ENCODE data around the gene SNRPB. TPM values are rescaled to one million over a fixed set of nuclear protein-coding genes. Genes with fewer than 3 reads are reported as not detected.

SNRPB gene
- 10 to 100 TPM; 53.1 to 61.0 TPM for total RNA-seq

GRCh38 chr20:2470423-2471193 is at the start of gene SNRPB:
Gene SNRPB (minus strand): TSS chr20:2470789. CDS start chr20:2470690, 99 bp downstream.
- DNase-seq (peak; percentile 97 to 98 (median 98)), ATAC-seq (peak; percentile 99)
- Histone ChIP-seq H3K4me1 (peaks cover 23% of the 10 kb centered on the region), H3K36me3 (replicated peaks in 1 of 2; ENCODE audit: insufficient read depth in 1 of 2, low read depth in 2 of 2) (peaks cover 0 to 9% of the 10 kb centered on the region in 2 donors), H3K9me3 (no peaks in the 10 kb centered on the region), H3K4me3 (peak within 1 kb of the TSS; percentile 38 to 46), H3K27ac (peak within 1 kb of the TSS; percentile 79 to 90 (median 88)), H3K27me3 (no peaks in the 10 kb centered on the region)
- WGBS, 2 donors: 0 to 1% methylated on average over 21 to 53 of the region's 53 CpGs
- TF ChIP-seq POLR2A (IDR thresholded peaks at IDR 0.05): peak; percentile 75 to 96 (median 94)
- TF ChIP-seq, protein P1, sequence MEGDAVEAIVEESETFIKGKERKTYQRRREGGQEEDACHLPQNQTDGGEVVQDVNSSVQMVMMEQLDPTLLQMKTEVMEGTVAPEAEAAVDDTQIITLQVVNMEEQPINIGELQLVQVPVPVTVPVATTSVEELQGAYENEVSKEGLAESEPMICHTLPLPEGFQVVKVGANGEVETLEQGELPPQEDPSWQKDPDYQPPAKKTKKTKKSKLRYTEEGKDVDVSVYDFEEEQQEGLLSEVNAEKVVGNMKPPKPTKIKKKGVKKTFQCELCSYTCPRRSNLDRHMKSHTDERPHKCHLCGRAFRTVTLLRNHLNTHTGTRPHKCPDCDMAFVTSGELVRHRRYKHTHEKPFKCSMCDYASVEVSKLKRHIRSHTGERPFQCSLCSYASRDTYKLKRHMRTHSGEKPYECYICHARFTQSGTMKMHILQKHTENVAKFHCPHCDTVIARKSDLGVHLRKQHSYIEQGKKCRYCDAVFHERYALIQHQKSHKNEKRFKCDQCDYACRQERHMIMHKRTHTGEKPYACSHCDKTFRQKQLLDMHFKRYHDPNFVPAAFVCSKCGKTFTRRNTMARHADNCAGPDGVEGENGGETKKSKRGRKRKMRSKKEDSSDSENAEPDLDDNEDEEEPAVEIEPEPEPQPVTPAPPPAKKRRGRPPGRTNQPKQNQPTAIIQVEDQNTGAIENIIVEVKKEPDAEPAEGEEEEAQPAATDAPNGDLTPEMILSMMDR (IDR thresholded peaks at IDR 0.05): peak in 2 of 7 experiments; percentile 4 to 10
- intact Hi-C loops (cut with DNase I): loop anchor here (10.0 kb wide), 1 partner anchor 364 kb away; no protein-coding TSS in a partner anchor

DNA sequence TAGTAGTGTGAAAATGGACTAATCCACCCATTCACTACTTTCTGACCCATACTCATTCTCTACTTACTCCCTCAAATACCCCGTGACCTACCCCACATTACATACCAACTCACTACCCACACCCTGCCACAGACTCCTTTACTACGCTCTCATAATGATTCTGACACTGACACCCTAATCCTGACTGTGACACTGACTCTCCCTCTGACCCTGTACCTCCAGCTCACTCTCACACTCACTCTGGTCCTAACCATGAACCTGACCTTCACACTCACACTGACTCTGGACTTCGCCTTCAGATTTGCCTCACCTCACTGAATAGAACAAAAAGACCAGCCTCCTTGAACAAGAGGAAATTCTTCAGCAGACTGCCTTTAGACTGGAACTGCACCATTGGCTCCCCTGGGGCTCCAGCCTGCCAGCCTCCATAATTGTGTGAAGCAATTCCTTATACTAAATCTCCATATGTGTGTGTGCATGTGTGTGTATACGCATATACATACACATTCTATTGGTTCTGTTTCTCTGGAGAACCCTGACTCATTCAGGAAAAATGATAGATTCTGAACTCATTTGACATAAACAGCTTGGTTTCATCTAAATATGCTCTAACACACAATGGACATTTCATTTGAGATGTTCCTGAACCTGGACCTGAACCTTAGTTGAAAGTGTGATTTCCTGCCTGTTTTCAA is 48.7 kb upstream of the SNRPB start:
- Histone ChIP-seq H3K4me3 (no peak overlapping the region), H3K4me1 (peaks cover 6% of the 10 kb centered on the region), H3K36me3 (replicated peaks in 1 of 2; ENCODE audit: insufficient read depth in 1 of 2, low read depth in 2 of 2) (no peaks in the 10 kb centered on the region), H3K27me3 (no peaks in the 10 kb centered on the region), H3K9me3 (no peaks in the 10 kb centered on the region), H3K27ac (no peak overlapping the region)
- WGBS, 2 donors: 89 to 93% methylated on average over 4 of the region's 4 CpGs
- no peak for ATAC-seq
- TF ChIP-seq POLR2A (IDR thresholded peaks at IDR 0.05): no peak
- intact Hi-C loops (cut with DNase I): no loop called here
- no peak for DNase-seq

DNA sequence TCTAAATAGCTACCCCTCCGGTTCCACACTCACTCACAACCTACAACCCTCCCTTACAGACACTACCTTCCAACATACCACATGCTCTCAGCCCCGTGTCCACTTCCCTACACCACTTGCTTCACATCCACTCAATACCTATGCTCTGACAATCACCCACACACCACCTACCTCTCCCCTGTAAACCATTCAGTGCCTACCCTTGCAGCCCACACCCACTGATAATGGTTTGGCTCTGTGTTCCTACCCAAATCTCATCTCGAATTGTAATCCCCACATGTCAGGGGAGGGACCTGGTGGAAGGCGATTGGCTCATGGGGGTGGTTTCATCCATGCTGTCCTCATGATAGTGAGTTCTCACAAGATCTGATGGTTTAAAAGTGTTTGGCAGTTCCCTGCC is 48.0 kb upstream of the SNRPB start:
- intact Hi-C loops (cut with DNase I): no loop called here
- no peaks in the 10 kb centered on the region for H3K9me3 ChIP-seq
- DNase-seq (no peak), ATAC-seq (no peak)
- 62 to 64% methylated on average over 4 of the region's 4 CpGs for WGBS, 2 donors
- no peaks in the 10 kb centered on the region for H3K4me1 ChIP-seq
- H3K27me3 ChIP-seq: no peaks in the 10 kb centered on the region
- no peaks in the 10 kb centered on the region for H3K36me3 ChIP-seq (replicated peaks in 1 of 2; ENCODE audit: insufficient read depth in 1 of 2, low read depth in 2 of 2)
- TF ChIP-seq, protein P1 (IDR thresholded peaks at IDR 0.05): no peak
- TF ChIP-seq POLR2A (IDR thresholded peaks at IDR 0.05): no peak
- no peak overlapping the region for H3K27ac ChIP-seq
- H3K4me3 ChIP-seq: no peak overlapping the region

DNA sequence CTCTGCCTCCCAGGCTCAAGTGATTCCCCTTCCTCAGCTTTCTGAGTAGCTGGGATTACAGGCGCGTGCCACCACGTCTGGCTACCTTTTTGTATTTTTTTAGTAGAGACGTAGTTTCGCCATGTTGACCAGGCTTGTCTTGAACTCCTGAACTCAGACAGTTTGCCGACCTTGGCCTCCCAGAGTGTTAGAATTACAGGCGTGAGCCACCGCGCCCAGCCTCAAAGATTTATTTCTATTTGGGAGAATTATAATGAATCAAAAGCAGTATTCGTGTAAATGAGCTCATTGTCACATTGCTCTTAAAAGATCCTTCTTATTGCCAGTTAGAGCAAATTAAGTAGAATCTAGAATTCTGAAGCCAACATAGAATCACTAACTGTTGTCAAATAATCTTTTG is 47.5 kb upstream of the SNRPB start:
- Histone ChIP-seq H3K27me3 (no peaks in the 10 kb centered on the region), H3K4me1 (no peaks in the 10 kb centered on the region), H3K36me3 (replicated peaks in 1 of 2; ENCODE audit: insufficient read depth in 1 of 2, low read depth in 2 of 2) (no peaks in the 10 kb centered on the region), H3K4me3 (no peak overlapping the region), H3K9me3 (no peaks in the 10 kb centered on the region), H3K27ac (no peak overlapping the region)
- TF ChIP-seq, protein P1 (IDR thresholded peaks at IDR 0.05): no peak
- TF ChIP-seq POLR2A (IDR thresholded peaks at IDR 0.05): no peak
- WGBS, 2 donors: 72% methylated on average over 10 of the region's 10 CpGs
- ATAC-seq: no peak
- DNase-seq: no peak
- intact Hi-C loops (cut with DNase I): no loop called here

DNA sequence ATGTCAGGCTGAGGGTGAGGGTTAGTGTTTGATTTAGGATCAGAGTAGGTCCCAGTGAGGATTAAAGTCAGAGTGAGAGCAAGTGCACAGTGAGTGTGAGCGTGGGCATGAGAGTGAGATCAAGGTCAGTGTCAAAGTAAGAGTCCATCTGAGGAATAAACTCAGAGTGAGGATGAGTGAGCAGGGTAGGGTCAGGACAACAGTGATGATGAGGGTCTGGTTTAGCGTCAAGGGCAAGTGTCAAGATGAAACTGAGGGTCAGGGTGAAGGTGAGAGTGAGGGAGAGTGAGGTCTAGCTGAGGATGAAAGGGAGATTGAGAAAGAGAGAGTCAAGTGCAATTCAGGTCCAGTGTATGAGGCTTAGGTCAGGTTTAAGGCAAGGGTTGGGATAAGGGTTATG is 45.8 kb upstream of the SNRPB start:
- Histone ChIP-seq H3K4me1 (no peaks in the 10 kb centered on the region), H3K36me3 (replicated peaks in 1 of 2; ENCODE audit: insufficient read depth in 1 of 2, low read depth in 2 of 2) (no peaks in the 10 kb centered on the region), H3K27ac (no peak overlapping the region), H3K9me3 (no peaks in the 10 kb centered on the region), H3K4me3 (no peak overlapping the region), H3K27me3 (no peaks in the 10 kb centered on the region)
- ATAC-seq: no peak
- WGBS, 2 donors: 56 to 68% methylated on average over 2 of the region's 2 CpGs
- intact Hi-C loops (cut with DNase I): no loop called here
- DNase-seq: no peak
- TF ChIP-seq POLR2A (IDR thresholded peaks at IDR 0.05): no peak
- TF ChIP-seq, protein P1 (IDR thresholded peaks at IDR 0.05): no peak

Data from body of pancreas (tissue), 4 donors.